Dedifferentiated amniotic fluid mesenchymal stem cell (primary cell): ENCODE measurements around the gene FIBCD1.
"Not testable (repeated sequence)": the region's sequence is repeated elsewhere in the genome, so short reads cannot be mapped to it uniquely, and the experiment has no call there.

Source experiments
- DNase-seq: peaks from one replicate; pipeline ENCODE4 v3.0.0-alpha.2; 2016; ENCODE audit errors: extremely low spot score

FIBCD1 gene

GRCh38 chr9:130973686-130974281 is 34.7 kb upstream of the FIBCD1 start:
- no peak for DNase-seq

GRCh38 chr9:130972957-130973685 is 34.1 kb upstream of the FIBCD1 start:
- no peak for DNase-seq

DNA sequence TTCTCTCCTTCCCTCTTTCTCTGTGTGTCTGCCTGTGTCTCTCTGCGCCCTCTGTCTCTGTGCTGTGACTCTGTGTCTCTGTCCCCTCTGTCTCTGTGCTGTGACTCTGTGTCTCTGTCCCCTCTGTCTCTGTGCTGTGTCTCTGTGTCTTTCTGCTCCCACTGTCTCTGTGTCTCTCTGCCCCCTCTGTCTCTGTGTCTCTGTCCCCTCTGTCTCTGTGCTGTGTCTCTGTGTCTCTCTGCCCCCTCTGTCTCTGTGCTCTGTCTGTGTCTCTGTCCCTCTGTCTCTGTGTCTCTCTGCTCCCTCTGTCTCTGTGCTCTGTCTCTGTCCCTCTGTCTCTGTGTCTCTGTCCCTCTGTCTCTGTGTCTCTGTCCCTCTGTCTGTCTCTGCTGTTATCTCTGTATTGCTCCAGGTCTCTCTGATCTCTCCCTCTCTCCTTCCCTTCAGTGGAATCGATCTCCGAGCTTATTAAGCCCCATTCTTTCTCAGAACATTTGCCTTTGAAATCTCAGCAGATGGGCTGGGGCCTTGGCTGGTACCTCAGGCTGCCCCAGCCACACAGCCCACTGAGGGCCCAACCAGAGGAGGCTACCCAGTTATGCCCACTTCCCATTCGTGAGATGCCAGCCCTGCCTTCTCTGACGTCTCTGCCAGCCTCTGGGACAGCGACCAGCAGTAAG is 33.4 kb upstream of the FIBCD1 start:
- DNase-seq: no peak

DNA sequence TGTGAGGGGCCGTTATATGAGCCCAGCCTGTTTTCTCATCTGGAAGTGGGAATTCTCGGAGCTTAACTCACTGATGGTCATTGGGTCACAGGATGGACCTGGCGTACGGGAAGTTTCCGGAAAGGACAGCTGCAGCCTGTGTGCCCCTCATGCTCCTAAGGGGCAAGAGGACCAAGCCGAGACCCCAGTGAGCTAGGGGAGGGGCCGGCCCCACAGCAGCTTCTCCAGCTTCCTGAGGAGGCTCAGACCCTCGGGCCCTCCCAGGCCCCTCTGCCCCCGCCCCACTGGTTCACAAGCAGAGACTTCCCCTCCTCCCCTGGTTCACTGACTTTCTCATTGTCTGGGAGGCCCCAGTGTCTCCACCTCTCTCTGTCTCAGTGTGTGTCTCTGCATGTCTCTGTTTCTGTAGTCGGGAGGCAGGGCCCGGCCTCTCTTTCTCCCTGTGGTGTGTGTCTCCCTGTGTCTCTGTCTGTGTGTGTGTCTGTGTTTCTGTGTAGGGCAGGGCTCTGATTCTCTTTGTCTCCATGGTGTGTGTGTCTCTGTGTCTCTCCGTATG is 32.3 kb upstream of the FIBCD1 start:
- no peak for DNase-seq

- no peak for DNase-seq
Measured at GRCh38 chr9:130970855-130971254, 31.8 kb upstream of the FIBCD1 start.

GRCh38 chr9:130970052-130970451 is 31.0 kb upstream of the FIBCD1 start:
- DNase-seq: no peak

- no peak for DNase-seq
Measured at GRCh38 chr9:130965680-130966079, 26.6 kb upstream of the FIBCD1 start.

GRCh38 chr9:130963916-130964315 is 24.9 kb upstream of the FIBCD1 start:
- no peak for DNase-seq

GRCh38 chr9:130963337-130963908 is 24.4 kb upstream of the FIBCD1 start:
- DNase-seq: no peak

DNA sequence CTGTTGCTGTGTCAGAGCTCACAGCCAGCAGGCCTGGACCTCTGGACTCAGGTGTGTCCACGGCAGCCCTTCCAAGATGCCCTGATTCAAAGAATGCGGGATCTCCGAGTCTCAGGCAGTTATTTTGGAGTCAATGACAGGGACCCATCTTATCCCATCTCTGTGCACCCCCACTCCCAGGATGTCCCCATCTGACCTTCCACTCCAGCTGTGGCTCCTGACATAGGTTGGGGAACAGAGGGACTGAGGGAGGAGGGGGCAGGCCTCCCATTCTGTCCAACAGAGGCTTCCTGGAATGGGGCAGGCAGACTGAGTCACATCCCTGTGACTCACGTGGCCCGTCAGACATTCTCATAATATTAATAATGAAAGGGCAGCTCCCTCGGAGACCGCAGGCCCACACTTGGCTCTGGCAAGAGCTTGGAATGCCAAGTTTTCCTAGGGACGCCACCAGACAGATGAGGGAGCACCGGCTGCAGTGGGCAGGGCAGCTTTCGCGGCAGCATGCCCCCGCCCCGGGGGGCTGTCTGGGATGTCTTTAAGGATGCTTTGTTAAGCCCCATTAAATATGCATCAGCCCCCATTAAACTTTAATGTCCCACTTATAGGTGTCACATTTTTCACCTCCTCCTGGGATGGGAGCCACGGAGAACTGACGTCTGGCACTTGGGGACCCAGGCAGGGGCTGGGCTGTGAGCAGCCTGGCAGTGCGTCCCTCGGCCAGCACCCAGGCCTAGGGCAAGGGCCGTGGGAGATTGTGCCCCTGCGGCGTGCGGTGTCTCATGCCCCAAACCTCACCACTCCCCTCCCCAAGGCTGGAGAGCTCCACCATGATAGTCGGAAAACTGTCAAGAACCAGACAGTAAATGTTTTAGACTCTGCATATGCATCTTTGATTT is 23.6 kb upstream of the FIBCD1 start:
- peak; percentile 86 for DNase-seq

GRCh38 chr9:130961511-130962300 is 22.7 kb upstream of the FIBCD1 start:
- no peak for DNase-seq

- no peak for DNase-seq
Measured at GRCh38 chr9:130960522-130961378, 21.7 kb upstream of the FIBCD1 start.

- no peak for DNase-seq
Measured at GRCh38 chr9:130959809-130960334, 20.8 kb upstream of the FIBCD1 start.

DNA sequence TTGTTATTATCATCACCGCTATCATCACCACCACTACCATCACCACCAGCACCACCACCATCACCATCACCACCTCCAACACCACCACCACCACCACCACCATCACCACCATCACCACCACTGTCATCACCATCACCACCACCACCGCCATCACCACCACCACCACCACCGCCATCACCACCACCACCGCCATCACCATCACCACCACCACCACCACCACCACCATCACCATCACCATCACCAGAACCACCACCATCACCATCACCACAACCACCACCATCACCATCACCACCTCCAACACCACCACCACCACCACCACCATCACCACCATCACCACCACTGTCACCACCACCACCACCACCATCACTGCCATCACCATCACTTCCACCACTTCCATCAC is 19.5 kb upstream of the FIBCD1 start:
- DNase-seq: not testable (repeated sequence)

DNA sequence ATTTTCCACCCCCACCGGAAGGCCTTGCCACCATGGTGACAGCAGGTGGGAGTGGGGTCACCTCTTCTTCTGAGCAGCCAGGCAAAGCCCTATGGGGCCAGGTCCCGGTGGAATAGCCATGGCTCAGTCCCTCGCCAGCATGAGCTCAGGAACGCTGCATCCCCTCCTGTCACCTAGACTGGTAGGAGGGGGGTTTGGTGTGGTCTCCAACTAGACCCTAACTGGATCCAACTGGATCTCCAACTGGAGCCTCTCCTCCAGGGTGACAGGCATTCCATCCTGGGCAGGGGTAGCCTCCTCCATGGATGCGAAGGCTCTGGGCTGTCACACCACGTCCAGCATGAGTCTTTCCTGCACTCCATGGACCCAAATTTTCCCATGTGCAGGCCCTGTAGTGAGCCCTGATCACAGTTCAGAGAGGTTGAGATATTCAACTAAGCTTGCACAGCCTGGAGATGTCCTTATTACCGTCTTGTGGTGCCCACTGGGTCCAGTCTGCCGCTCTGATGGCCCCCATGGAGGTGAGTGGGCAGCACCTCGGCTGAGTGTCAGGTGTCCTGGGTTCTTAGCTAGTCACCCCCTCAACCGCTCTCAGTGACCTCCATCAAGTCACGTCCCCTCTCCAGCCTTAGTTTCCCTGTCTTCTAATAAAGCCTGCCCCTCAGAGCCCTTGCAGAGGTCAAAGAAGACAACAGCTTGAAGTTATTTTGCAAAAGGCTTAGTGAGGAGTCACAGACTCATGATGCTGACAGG is 18.6 kb upstream of the FIBCD1 start:
- DNase-seq: no peak

DNA sequence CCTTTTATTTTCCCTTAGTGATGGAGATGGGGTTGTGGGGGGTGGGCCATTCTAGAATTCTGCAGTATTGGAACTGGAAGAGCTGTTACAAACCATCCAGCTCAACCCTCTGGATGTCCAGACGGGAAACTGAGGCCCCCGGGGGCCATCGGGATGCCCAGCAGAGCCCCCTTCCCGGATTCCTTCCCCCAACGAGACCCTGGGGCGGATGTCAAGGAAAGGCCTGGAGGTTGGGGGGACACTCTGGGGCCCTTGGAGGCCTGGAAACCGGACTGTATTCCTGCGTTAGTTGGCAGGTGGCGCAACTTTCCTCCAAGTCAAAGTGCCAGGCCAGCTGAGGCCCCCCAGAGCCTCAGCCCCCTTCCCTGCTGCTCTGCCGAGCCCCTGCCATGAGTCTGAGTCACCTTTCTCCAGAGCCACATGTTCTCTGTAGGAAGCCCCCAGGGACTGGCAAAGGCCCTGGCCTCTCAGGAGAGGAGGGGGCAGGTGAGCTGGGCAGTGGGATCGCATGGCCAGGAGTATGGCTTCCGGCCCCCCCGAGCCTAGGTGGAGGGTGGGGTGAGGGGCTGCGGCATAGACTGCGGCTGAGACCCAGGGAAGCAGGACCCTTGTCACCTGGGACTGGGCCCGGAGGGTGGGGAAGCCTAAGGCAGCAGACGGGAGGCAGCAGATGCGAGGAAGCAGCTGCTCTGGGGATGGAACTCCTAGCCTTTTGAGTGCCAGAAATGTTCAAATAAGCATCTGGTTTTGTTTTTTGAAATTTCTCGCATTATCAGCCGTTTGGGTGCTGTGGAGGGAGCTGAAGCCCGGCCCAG is 17.8 kb upstream of the FIBCD1 start:
- DNase-seq: no peak

GRCh38 chr9:130955947-130956621 is 17.0 kb upstream of the FIBCD1 start:
- DNase-seq: no peak
